Uterus (tissue), 2 donors: ENCODE data around the gene TSPYL2.

Source experiments
- POLR2A ChIP-seq, 2 donors: fragments of 450-650 bp; IDR thresholded peaks; one replicate each; pipeline ENCODE4 v1.6.1; 2016; ENCODE audit warnings: antibody characterized with exemption in 2 of 2, mild to moderate bottlenecking in 1 of 2, moderate library complexity in 1 of 2
- TF ChIP-seq, protein P1 (sequence below), 4 experiments: fragments of 200-600 bp in 2 of 4; fragments of 450-650 bp in 2 of 4; sonication (generic) in 2 of 4; IDR thresholded peaks; one replicate each; pipeline ENCODE4 v1.5.1; 2016 to 2019; ENCODE audit warnings: antibody characterized with exemption in 4 of 4, mild to moderate bottlenecking in 2 of 4, moderate library complexity in 1 of 4

DNA sequence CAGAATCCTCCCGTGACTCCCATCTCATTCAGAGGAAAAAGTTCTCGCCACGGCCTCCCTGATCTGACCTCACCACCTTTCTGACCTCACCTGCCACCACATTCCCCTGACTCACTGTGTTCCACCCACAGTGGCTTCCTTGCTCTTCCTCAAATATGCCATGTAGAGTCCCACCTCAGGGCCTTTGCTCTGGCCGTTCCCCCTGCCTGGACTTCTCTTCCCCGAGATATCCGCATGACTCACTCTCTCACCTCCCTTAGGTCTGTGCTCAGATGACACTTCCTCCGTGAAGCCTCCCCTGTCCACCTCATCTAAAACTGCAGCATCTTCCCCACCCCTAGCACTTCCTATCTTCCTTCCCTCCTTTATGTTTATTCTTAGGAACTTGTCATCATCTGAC, 7.2 kb upstream of the TSPYL2 start:
- TF ChIP-seq, protein P1, sequence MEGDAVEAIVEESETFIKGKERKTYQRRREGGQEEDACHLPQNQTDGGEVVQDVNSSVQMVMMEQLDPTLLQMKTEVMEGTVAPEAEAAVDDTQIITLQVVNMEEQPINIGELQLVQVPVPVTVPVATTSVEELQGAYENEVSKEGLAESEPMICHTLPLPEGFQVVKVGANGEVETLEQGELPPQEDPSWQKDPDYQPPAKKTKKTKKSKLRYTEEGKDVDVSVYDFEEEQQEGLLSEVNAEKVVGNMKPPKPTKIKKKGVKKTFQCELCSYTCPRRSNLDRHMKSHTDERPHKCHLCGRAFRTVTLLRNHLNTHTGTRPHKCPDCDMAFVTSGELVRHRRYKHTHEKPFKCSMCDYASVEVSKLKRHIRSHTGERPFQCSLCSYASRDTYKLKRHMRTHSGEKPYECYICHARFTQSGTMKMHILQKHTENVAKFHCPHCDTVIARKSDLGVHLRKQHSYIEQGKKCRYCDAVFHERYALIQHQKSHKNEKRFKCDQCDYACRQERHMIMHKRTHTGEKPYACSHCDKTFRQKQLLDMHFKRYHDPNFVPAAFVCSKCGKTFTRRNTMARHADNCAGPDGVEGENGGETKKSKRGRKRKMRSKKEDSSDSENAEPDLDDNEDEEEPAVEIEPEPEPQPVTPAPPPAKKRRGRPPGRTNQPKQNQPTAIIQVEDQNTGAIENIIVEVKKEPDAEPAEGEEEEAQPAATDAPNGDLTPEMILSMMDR (IDR thresholded peaks at IDR 0.05), result no peak
- no peak for TF ChIP-seq POLR2A (IDR thresholded peaks at IDR 0.05)
